HG02938 (cell line): ENCODE measurements around the gene FRZB.
"Not testable (repeated sequence)": the region's sequence is repeated elsewhere in the genome, so short reads cannot be mapped to it uniquely, and the experiment has no call there.

ENCODE experiments used
- ATAC-seq: cut with Tn5 transposase; IDR thresholded peaks from one replicate; pipeline ENCODE4 v1.9.1; 2021; ENCODE audit warnings: mild to moderate bottlenecking, moderate library complexity; ENCODE audit not compliant: unreplicated experiment

Gene FRZB

GRCh38 chr2:182866461-182867406, at the start of gene FRZB:
FRZB (minus strand) TSS chr2:182866637; CDS start chr2:182866552, 85 bp downstream.
- no peak for ATAC-seq

DNA sequence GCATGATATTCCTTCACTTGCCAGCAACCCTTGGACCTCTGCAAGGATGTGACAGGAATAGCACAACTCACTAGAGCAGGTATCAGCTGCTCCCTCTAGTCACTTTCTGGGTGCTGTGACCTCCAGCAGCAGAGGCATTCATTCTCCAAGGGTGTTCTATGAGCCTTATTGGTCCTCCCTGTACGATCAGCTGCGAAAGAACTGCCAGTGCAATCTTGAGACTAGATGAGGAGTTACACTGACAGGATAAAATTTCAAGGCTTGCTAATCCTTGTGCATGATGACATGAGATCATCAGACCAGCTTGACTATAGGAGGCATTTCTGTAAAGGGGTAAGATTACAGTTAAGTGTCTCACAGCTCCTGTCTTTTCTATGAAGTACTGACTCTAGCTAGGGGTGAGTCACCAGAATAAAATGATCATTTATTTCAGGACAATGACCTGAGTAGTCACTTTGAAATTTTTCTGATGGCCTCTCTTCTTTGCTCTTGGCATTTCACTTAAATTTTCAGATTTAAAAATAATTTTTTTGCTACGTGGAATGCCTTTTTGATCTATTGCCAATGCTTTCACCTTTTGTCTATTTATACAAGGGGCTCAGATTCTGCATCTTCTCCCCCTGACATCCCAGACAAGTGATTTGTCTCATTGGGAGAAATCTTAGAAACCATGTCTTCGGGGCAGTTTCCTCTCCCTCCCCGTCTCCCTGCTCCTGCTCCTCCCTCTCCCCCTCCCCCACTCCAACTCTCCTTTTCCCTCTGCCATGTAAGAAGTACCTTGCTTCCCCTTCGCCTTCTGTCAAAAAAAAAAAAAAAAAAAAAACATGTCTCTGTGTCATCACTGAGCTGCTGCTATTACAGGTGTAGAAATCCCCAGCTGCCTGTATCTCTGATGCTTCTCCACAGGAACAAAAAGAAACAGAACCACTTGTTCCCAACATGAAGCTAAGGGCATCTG, 49.2 kb upstream of the FRZB start:
- ATAC-seq: no peak

DNA sequence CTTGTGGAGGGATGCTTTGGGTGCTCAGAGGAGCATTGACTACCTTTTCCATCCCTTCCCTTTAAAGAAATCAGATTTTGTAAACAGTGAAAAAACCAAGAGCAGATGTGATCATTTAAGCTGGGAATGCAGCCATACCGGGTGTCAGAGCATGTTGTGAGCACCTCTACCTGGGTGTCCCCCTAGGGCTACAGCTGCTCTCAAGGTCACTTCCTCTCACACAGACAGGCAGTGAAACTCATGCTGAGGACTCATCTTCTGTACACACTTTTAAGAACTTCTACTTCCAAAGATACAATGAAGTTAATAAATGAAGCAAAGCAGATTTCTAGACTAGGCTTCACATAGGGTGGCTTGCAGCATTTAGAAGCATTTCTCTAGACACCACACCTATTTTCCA, 48.4 kb upstream of the FRZB start:
- ATAC-seq: no peak

- ATAC-seq: no peak
These were observed 46.6 kb upstream of the FRZB start for GRCh38 chr2:182913064-182913463.

GRCh38 chr2:182912518-182912915, 46.1 kb upstream of the FRZB start:
- no peak for ATAC-seq

GRCh38 chr2:182911813-182912517, 45.5 kb upstream of the FRZB start:
- no peak for ATAC-seq

GRCh38 chr2:182910965-182911364, 44.5 kb upstream of the FRZB start:
- ATAC-seq: no peak

GRCh38 chr2:182907081-182907830, 40.8 kb upstream of the FRZB start:
- no peak for ATAC-seq

- no peak for ATAC-seq
These were observed 40.0 kb upstream of the FRZB start for GRCh38 chr2:182906454-182906853.

DNA sequence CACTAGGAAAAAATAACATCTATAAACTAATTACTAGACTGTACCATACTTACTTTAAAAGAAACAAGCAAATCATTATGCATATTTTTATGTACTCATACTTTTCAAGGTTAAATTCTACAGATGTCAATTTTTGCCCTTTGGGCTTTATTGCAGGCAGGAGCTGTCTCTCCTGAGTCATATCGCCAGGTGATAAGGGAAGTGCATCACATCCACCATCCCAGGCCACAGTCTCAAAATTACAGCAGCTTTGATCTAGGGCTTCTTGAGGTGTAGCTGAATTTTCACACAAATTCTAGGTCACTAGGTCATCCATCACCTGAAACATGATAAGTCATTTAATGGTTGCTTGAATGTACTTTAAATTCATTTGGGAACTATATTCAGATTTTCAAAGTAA, 38.4 kb upstream of the FRZB start:
- no peak for ATAC-seq

DNA sequence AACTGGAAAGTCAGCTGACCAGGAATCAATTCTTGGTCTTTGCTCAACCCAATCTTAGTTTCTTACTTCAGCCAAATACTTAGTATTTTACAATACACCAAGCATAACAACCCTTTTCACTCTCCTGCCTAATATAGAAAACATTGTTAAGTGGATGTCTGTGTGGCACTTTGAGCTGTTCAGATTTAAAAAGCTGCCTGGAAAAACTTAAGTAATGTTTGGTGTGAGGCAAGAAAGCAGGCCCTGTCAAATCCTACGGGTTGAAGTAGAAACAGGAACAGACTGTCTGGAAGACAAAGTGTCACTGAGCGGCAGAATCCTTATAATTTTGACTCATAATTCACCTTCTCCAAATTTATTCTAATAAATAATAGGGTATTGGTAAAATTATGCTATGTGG, 37.1 kb upstream of the FRZB start:
- ATAC-seq: no peak

DNA sequence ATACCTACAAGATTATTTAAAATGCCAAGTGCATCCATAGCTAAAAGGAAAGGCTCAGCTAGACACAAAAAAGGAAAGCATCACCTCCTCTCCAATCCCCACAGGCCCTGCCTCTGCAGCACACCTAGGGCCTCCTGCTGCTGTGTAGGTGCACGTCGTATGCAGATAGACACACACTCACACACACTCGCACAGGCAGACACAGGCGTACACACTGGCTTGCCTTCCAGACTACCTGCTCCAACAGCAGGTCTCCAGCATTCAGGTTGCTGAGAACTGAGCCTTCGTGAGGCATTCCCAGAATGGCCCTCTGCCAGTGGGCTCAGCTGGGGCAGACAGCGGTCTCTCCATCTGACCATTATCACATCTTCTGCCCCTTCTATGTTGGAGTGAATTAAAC, 35.3 kb upstream of the FRZB start:
- no peak for ATAC-seq

DNA sequence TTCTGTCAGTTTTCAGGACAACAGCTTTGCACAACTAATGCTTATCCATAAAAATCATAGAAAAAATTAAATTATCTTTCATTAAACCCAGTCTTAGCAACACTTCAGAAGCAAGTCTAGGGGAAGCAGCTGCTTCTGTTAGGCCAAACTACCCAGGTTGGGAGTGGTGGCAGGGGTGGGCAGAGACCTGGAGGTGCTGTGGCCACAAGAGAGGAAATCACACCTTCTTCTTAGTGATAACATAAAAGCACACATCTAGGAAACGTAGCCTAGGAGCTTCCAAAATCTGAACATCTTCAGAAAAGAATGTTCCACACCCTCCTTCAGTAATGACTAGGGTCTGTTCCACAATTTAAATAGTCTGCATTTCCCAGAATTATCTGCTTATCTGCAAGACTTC, 32.3 kb upstream of the FRZB start:
- ATAC-seq: no peak

DNA sequence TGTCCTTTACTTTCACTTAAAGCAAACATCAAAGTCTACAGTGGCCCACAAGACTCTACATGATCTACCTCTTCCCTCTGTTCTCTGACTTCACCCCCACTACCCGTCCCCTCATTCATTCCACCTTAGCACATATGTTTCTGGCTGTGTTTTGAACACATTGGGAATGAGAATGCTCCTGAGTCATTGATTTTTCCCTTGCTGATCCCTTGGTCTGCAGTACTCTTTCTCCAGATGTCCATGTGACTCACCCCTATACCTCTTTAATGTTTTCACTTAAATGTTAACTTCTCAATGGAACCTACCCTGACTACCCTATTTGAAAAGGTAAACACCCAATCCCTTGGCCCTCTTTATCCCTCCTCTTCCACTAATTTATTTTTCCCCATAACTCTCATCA, 30.7 kb upstream of the FRZB start:
- no peak for ATAC-seq

DNA sequence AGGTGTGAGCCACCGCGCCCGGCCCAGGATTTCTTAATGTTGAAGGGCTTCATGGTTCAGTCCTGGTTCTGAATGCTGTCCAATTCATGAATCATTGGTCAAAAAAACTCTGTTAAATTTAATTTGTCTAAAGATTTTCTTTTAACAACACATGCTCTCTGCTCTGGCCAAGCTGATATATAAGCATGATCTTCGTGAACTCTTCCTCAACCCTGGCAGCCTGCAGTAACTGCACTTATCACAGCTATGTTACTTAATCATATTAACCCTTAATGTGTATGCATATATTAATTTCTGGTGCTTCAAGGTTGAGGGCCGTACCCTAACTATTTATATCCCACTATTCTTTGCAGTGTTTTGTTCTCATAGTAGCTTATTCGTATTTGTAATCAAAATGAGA, 29.4 kb upstream of the FRZB start:
- no peak for ATAC-seq

DNA sequence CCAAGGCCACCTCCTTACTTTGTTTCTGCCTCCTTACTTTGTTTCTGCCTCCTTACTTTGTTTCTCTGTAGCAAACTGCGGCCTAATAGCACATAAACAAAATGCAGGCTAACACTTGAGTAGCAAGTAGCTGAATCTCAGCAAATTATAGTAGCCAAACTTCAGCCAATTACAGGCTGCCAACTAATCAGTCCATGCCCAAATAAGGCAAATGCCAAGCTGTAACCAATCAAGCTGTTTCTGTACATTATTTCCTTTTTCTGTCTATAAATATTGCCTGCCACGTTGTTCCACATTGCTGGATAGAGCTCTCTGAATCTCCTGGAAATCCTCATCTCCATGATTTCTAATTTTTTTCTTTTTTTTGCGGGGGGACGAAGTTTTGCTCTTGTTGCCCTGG, 28.7 kb upstream of the FRZB start:
- ATAC-seq: no peak

DNA sequence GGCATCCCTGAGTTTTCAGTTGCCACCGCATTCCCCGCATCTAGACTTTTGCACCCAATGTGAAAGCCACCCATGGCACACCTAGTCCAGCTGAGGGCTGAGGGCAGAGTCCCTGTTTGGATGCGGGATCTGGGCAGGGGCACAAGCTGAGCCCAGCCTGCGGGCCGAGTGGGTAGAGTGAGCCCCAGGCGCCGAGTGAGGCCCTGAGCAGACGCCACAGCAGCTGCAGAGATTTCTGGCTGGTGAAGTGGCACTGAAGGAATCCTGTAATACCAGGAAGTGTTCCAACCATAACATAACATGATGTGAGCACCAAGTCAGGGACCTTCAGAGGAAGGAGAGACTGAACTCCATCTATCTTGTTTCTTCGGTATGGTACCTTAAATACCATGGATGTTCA, 27.7 kb upstream of the FRZB start:
- ATAC-seq: no peak

GRCh38 chr2:182893666-182894065, 27.2 kb upstream of the FRZB start:
- ATAC-seq: no peak

- ATAC-seq: not testable (repeated sequence)
These were observed 26.6 kb upstream of the FRZB start for GRCh38 chr2:182893035-182893434.

GRCh38 chr2:182891611-182892010, 25.2 kb upstream of the FRZB start:
- ATAC-seq: no peak
